Gastrocnemius medialis (tissue), 4 donors: ENCODE results near the gene PXMP2. TPM values are rescaled to one million over a fixed set of nuclear protein-coding genes. Genes with fewer than 3 reads are reported as not detected.

Source experiments
- ATAC-seq, 2 donors: fragments of 150-250 bp; one replicate each; pipeline ENCODE4 v1.9.1; 2016
- DNase-seq, 2 donors: peaks; one replicate each; pipeline ENCODE4 v3.0.0-alpha.2; 2019
- H3K27ac ChIP-seq, 4 donors: fragments of 200-600 bp; sonication (generic); 1 replicate in 1 of 4; 2 replicates in 3 of 4; pipeline ENCODE4 v1.5.1; 2016 to 2018; ENCODE audit warnings: mild to moderate bottlenecking in 2 of 4, moderate library complexity in 1 of 4
- H3K27me3 ChIP-seq, 3 donors: fragments of 200-600 bp; sonication (generic) in 2 of 3; 1 replicate in 1 of 3; 2 replicates in 2 of 3; pipeline versions ENCODE4 v1.5.1 to v1.6.0; 2016 to 2019; ENCODE audit warnings: mild to moderate bottlenecking in 1 of 3, moderate library complexity in 1 of 3
- H3K36me3 ChIP-seq, 2 donors: fragments of 200-600 bp; sonication (generic) in 1 of 2; one replicate each; pipeline ENCODE4 v1.5.1; 2017 to 2018
- H3K4me1 ChIP-seq, 2 donors: fragments of 200-600 bp; sonication (generic) in 1 of 2; one replicate each; pipeline ENCODE4 v1.5.1; 2016 to 2017; ENCODE audit warnings: mild to moderate bottlenecking in 2 of 2
- H3K4me3 ChIP-seq, 4 donors: fragments of 200-600 bp; sonication (generic) in 3 of 4; 1 replicate in 1 of 4; 2 replicates in 3 of 4; pipeline ENCODE4 v1.5.1; 2016 to 2019; ENCODE audit warnings: mild to moderate bottlenecking in 2 of 4
- H3K9me3 ChIP-seq, 3 donors: fragments of 200-600 bp; sonication (generic) in 2 of 3; 1 replicate in 1 of 3; 2 replicates in 2 of 3; pipeline ENCODE4 v1.5.1; 2016 to 2019
- POLR2A ChIP-seq, 2 donors: fragments of 450-650 bp; IDR thresholded peaks; one replicate each; pipeline ENCODE4 v1.6.1; 2017; ENCODE audit warnings: antibody characterized with exemption in 2 of 2, mild to moderate bottlenecking in 2 of 2, moderate library complexity in 2 of 2
- in situ Hi-C, 4 donors: fragments of 200-750 bp; cut with MboI; loops; one replicate each; pipeline versions ENCODE4 v1.15.0 to v1.8.0; 2017; ENCODE audit warnings: low sequenced_read_pairs in 4 of 4
- intact Hi-C: fragments of 100-400 bp; cut with DNase I; formaldehyde crosslinking; loops from one replicate; pipeline ENCODE4 v1.15.1; 2023; ENCODE audit warnings: low total_unique reads
- total RNA-seq, 4 donors: library from RNA; depleted of rRNA; stranded (reverse); fragments of >200 nt; gene quantifications; one replicate each; pipeline versions ENCODE4 v1.1.0 to v1.2.3, GENCODE V29; 2016
- TF ChIP-seq, protein P1 (sequence below), 5 experiments: fragments of 450-650 bp in 3 of 5; fragments of 200-600 bp in 2 of 5; sonication (generic) in 2 of 5; IDR thresholded peaks in 4 of 5; conservative IDR thresholded peaks in 1 of 5; 1 replicate in 4 of 5; 2 replicates in 1 of 5; pipeline ENCODE4 v1.5.1; 2016 to 2019; ENCODE audit warnings: antibody characterized with exemption in 5 of 5, mild to moderate bottlenecking in 3 of 5, moderate library complexity in 3 of 5

The PXMP2 gene
- total RNA-seq, 4 donors from 2014 or later = 16.0 to 44.8 (median 38.6) TPM

DNA sequence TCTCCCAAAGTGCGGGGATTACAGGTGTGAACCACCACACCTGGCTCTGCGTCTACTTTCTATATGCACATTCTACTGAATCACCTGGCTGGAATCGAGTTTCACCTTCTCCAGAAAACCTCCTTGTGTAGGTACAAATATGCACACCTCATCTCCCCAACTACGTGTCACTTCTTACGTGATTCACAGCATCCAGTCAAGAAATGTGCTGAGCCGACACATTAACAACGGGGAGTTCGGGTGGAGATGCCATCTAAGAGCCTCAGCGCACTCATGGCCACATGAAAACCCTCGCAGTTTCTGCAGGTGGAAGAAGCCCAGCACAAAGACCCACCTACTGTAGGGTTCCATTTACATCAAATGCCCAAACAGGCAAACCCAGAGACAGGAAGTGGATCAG is 39.5 kb upstream of the PXMP2 start:
- Histone ChIP-seq H3K27me3 (no peaks in the 10 kb centered on the region), H3K36me3 (peaks cover 0 to 48% of the 10 kb centered on the region in 2 donors), H3K4me3 (no peak overlapping the region)

DNA sequence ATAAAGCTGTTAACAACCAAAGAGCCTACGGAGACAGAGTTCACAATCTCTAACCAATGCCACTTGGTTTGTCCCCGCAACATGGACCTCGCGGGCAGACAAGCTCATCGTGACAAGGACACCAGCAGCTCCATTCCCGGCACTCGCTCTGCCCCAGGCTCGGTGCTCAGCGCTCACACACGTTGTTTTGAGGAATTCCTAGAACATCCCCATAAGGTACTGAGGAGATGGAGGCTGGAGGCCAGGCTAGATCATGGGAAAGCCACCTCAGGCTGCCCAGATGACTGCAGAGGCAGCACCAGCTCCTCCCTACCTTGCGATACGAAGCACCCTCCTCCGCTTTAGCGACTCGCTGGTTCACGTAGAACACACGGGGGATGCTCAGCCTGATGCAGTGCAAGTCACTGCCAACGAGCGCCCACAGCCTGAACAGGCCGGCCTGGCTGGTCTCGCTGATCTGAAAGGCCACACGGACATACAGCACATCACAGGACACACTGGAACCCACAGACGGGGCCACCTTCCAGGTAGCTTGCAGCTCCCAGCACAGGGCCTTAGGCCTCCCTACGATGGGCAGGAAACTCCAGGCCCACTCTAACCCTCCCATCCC is 38.7 kb upstream of the PXMP2 start:
- Histone ChIP-seq H3K4me3 (no peak overlapping the region), H3K4me1 (no peaks in the 10 kb centered on the region), H3K27me3 (no peaks in the 10 kb centered on the region), H3K9me3 (no peaks in the 10 kb centered on the region), H3K27ac (no peak overlapping the region), H3K36me3 (peaks cover 0 to 46% of the 10 kb centered on the region in 2 donors)
- in situ Hi-C loops = no loop called here
- ATAC-seq (no peak), DNase-seq (no peak)
- intact Hi-C loops = no loop called here
- TF ChIP-seq, protein P1, sequence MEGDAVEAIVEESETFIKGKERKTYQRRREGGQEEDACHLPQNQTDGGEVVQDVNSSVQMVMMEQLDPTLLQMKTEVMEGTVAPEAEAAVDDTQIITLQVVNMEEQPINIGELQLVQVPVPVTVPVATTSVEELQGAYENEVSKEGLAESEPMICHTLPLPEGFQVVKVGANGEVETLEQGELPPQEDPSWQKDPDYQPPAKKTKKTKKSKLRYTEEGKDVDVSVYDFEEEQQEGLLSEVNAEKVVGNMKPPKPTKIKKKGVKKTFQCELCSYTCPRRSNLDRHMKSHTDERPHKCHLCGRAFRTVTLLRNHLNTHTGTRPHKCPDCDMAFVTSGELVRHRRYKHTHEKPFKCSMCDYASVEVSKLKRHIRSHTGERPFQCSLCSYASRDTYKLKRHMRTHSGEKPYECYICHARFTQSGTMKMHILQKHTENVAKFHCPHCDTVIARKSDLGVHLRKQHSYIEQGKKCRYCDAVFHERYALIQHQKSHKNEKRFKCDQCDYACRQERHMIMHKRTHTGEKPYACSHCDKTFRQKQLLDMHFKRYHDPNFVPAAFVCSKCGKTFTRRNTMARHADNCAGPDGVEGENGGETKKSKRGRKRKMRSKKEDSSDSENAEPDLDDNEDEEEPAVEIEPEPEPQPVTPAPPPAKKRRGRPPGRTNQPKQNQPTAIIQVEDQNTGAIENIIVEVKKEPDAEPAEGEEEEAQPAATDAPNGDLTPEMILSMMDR (IDR thresholded peaks at IDR 0.05 in 4 of 5, conservative IDR thresholded peaks at IDR 0.05 in 1 of 5) = no peak
- no peak for TF ChIP-seq POLR2A (IDR thresholded peaks at IDR 0.05)

More for the DNA sequence above, 39.5 kb upstream of the PXMP2 start:
- ATAC-seq = no peak
- no peak overlapping the region for H3K27ac ChIP-seq
- no peak for DNase-seq
- no peaks in the 10 kb centered on the region for H3K4me1 ChIP-seq
- intact Hi-C loops (no loop called here), in situ Hi-C loops (no loop called here)
- no peak for TF ChIP-seq POLR2A (IDR thresholded peaks at IDR 0.05)
- TF ChIP-seq, protein P1 (IDR thresholded peaks at IDR 0.05 in 4 of 5, conservative IDR thresholded peaks at IDR 0.05 in 1 of 5) = no peak
- H3K9me3 ChIP-seq = no peaks in the 10 kb centered on the region

GRCh38 chr12:132649226-132649945 is 38.0 kb upstream of the PXMP2 start:
- Histone ChIP-seq H3K4me3 (no peak overlapping the region), H3K9me3 (no peaks in the 10 kb centered on the region), H3K27ac (no peak overlapping the region), H3K36me3 (peaks cover 0 to 51% of the 10 kb centered on the region in 2 donors), H3K27me3 (no peaks in the 10 kb centered on the region), H3K4me1 (no peaks in the 10 kb centered on the region)
- in situ Hi-C loops = no loop called here
- ATAC-seq (no peak), DNase-seq (no peak)
- intact Hi-C loops = no loop called here
- TF ChIP-seq, protein P1 (IDR thresholded peaks at IDR 0.05 in 4 of 5, conservative IDR thresholded peaks at IDR 0.05 in 1 of 5) = no peak
- no peak for TF ChIP-seq POLR2A (IDR thresholded peaks at IDR 0.05)

GRCh38 chr12:132651444-132652100 is 35.8 kb upstream of the PXMP2 start:
- Histone ChIP-seq H3K27me3 (no peaks in the 10 kb centered on the region), H3K9me3 (no peaks in the 10 kb centered on the region), H3K4me3 (no peak overlapping the region), H3K4me1 (no peaks in the 10 kb centered on the region), H3K27ac (no peak overlapping the region), H3K36me3 (peaks cover 0 to 58% of the 10 kb centered on the region in 2 donors)
- ATAC-seq (no peak), DNase-seq (no peak)
- no peak for TF ChIP-seq POLR2A (IDR thresholded peaks at IDR 0.05)
- TF ChIP-seq, protein P1 (IDR thresholded peaks at IDR 0.05 in 4 of 5, conservative IDR thresholded peaks at IDR 0.05 in 1 of 5) = no peak
- intact Hi-C loops (no loop called here), in situ Hi-C loops (no loop called here)
